Measurements from ENCODE around the gene PHLDA2. TPM values are rescaled to one million over a fixed set of nuclear protein-coding genes. Genes with fewer than 3 reads are reported as not detected.

Gene PHLDA2
- total and polyA plus RNA-seq, 9 of the 15 experiments (the other 6 are each of a cell fraction or from before 2014, with no cell fraction given), result 0.43 to 42.4 (median 4.7) TPM

- Histone ChIP-seq H3K9me1 (ENCODE audit: control insufficient read depth, insufficient read depth, low read length) (no peaks in the 10 kb centered on the region), H3K4me3 (no peak overlapping the region), H3K4me1 (replicated peaks in 1 of 2; ENCODE audit: control insufficient read depth in 2 of 2, insufficient read depth in 2 of 2, low read length in 2 of 2) (peaks cover 14 to 79% of the 10 kb centered on the region in 2 experiments; a peak in 4 of 5 replicates), H3K27ac (ENCODE audit: extremely low read depth, low read depth, low read length) (peak overlapping the region; percentile 39; the same call in 1 of the 3 replicates), H3K9me3 (replicated peaks; ENCODE audit: control insufficient read depth, insufficient read depth, low read depth, low read length) (no peaks in the 10 kb centered on the region), H3K36me3 (ENCODE audit: control insufficient read depth, insufficient read depth, low read length) (no peaks in the 10 kb centered on the region), H4K20me1 (replicated peaks; ENCODE audit: control insufficient read depth, insufficient read depth, low read length) (no peaks in the 10 kb centered on the region), H3K4me2 (ENCODE audit: insufficient read depth, low read length) (no peak overlapping the region), H3K9ac (ENCODE audit: insufficient read depth in 1 of 2, low read depth in 2 of 2, low read length in 2 of 2) (peak overlapping the region in 1 of 2 experiments; percentile 24; a peak in 2 of 4 replicates), H3K27me3 (ENCODE audit: control insufficient read depth in 2 of 2, insufficient read depth in 2 of 2, low read length in 2 of 2) (no peaks in the 10 kb centered on the region), H2AFZ (ENCODE audit: low read depth, low read length) (no peak overlapping the region), H3K79me2 (ENCODE audit: control insufficient read depth, insufficient read depth, low read length) (no peaks in the 10 kb centered on the region)
- in situ Hi-C loops (cut with MboI), result no loop called here
- intact Hi-C loops (cut with micrococcal nuclease), result no loop called here
- POLR2A ChIA-PET, result interaction anchor here (1.1 to 2.0 kb wide), 2 partner anchors 8 to 28 kb away, joined by 3 to 6 read pairs; no protein-coding TSS in a partner anchor
- DNase-seq (ENCODE audit: extremely low read depth in 1 of 4, low spot score in 3 of 4), result peak; percentile 87 to 93 (median 91)
- ATAC-seq, result peak; percentile 91
- CTCF ChIA-PET (ENCODE audit: low intra/inter-chr PET ratio), result no interaction called here
- peak; percentile 83 for FAIRE-seq
- no TSS peak for BruUV-seq (replicated peaks)
- 30% methylated on average over 5 of the region's 5 CpGs for WGBS (ENCODE audit: insufficient coverage, low coverage, missing lambda C conversion rate)
- TF ChIP-seq MEF2D (tag; conservative IDR thresholded peaks at IDR 0.05; ENCODE audit: low read depth) (no peak), ZFP1 (CRISPR knock-in tag; IDR thresholded peaks at IDR 0.05) (no peak), RBM17 (IDR thresholded peaks at IDR 0.05; ENCODE audit: borderline replicate concordance, low read depth, low read length) (no peak), ZNF174 (CRISPR knock-in tag; IDR thresholded peaks at IDR 0.05) (no peak), ZFP91 (CRISPR knock-in tag; IDR thresholded peaks at IDR 0.05) (no peak), MAX (CRISPR knock-in tag; IDR thresholded peaks at IDR 0.05) (peak; percentile 19; the same call in 1 of the 2 replicates), ZNF699 (CRISPR knock-in tag; IDR thresholded peaks at IDR 0.05; ENCODE audit: insufficient replicate concordance) (no peak), ZNF143 (CRISPR knock-in tag; IDR thresholded peaks at IDR 0.05) (no peak), NR2C1 (IDR thresholded peaks at IDR 0.05) (no peak), NR2C1 (tag; IDR thresholded peaks at IDR 0.05) (no peak), FOS (IDR thresholded peaks at IDR 0.05; ENCODE audit: extremely low read depth, insufficient read length) (peak; percentile 40), BMI1 (IDR thresholded peaks at IDR 0.05; ENCODE audit: low read length) (no peak), ZNF165 (CRISPR knock-in tag; IDR thresholded peaks at IDR 0.05; ENCODE audit: borderline replicate concordance) (no peak), E2F8 (IDR thresholded peaks at IDR 0.05; ENCODE audit: low read depth, partially characterized antibody) (no peak), BCL6 (CRISPR knock-in tag; IDR thresholded peaks at IDR 0.05) (no peak), HDAC2 (IDR thresholded peaks at IDR 0.05) (no peak), RFX1 (IDR thresholded peaks at IDR 0.05) (no peak), NR2C2 (CRISPR knock-in tag; IDR thresholded peaks at IDR 0.05) (no peak), NR2C2 (tag; IDR thresholded peaks at IDR 0.05) (no peak), OTX1 (CRISPR knock-in tag; IDR thresholded peaks at IDR 0.05) (no peak), EP400 (IDR thresholded peaks at IDR 0.05) (no peak), SMARCE1 (IDR thresholded peaks at IDR 0.05) (peak; percentile 56; the same call in 1 of the 2 replicates), ETV5 (CRISPR knock-in tag; IDR thresholded peaks at IDR 0.05; ENCODE audit: low read depth) (no peak)
These were observed 16.7 kb downstream of the PHLDA2 start for GRCh38 chr11:2912498-2912897.

Data from K562 (cell line).